EH (cell line): ENCODE data around the gene SLC7A1.

Experiments used
- DNase-seq: peaks from one replicate; pipeline ENCODE4 v3.0.0-alpha.2; 2015; ENCODE audit warnings: low read depth

The SLC7A1 gene

GRCh38 chr13:29489650-29490560, 105.6 kb downstream of the SLC7A1 start:
- no peak for DNase-seq

- no peak for DNase-seq
Measured at GRCh38 chr13:29487466-29488454, 107.7 kb downstream of the SLC7A1 start.

GRCh38 chr13:29486551-29486950, 108.9 kb downstream of the SLC7A1 start:
- DNase-seq: no peak

GRCh38 chr13:29484796-29485195, 110.7 kb downstream of the SLC7A1 start:
- DNase-seq: no peak

- no peak for DNase-seq
Measured at GRCh38 chr13:29484236-29484635, 111.3 kb downstream of the SLC7A1 start.

- no peak for DNase-seq
Measured at GRCh38 chr13:29483623-29484022, 111.9 kb downstream of the SLC7A1 start.

GRCh38 chr13:29483211-29483610, 112.3 kb downstream of the SLC7A1 start:
- no peak for DNase-seq

GRCh38 chr13:29482504-29482903, 113.0 kb downstream of the SLC7A1 start:
- no peak for DNase-seq

GRCh38 chr13:29481603-29482002, 113.9 kb downstream of the SLC7A1 start:
- no peak for DNase-seq

- DNase-seq: no peak
Measured at GRCh38 chr13:29480893-29481525, 114.5 kb downstream of the SLC7A1 start.

GRCh38 chr13:29479716-29480492, 115.6 kb downstream of the SLC7A1 start:
- DNase-seq: no peak

GRCh38 chr13:29476046-29476445, 119.4 kb downstream of the SLC7A1 start:
- DNase-seq: no peak

- DNase-seq: peak; percentile 86
Measured at GRCh38 chr13:29474991-29475390, 120.5 kb downstream of the SLC7A1 start.

- no peak for DNase-seq
Measured at GRCh38 chr13:29473166-29473565, 122.3 kb downstream of the SLC7A1 start.

- peak; percentile 66 for DNase-seq
Measured at GRCh38 chr13:29472332-29472961, 123.0 kb downstream of the SLC7A1 start.

- no peak for DNase-seq
Measured at GRCh38 chr13:29471551-29471950, 123.9 kb downstream of the SLC7A1 start.

- peak; percentile 82 for DNase-seq
Measured at GRCh38 chr13:29465741-29466293, 129.7 kb downstream of the SLC7A1 start.

GRCh38 chr13:29464105-29464679, 131.3 kb downstream of the SLC7A1 start:
- DNase-seq: no peak

GRCh38 chr13:29459813-29460355, 135.6 kb downstream of the SLC7A1 start:
- DNase-seq: no peak
